ENCODE data around the gene PPARA. TPM values are rescaled to one million over a fixed set of nuclear protein-coding genes. Genes with fewer than 3 reads are reported as not detected.
A peak's percentile ranks its signal among the peaks of the same experiment; 100 is the strongest.

The PPARA gene
- total RNA-seq, 1 experiment from 2014 or later: 10.7 TPM

DNA sequence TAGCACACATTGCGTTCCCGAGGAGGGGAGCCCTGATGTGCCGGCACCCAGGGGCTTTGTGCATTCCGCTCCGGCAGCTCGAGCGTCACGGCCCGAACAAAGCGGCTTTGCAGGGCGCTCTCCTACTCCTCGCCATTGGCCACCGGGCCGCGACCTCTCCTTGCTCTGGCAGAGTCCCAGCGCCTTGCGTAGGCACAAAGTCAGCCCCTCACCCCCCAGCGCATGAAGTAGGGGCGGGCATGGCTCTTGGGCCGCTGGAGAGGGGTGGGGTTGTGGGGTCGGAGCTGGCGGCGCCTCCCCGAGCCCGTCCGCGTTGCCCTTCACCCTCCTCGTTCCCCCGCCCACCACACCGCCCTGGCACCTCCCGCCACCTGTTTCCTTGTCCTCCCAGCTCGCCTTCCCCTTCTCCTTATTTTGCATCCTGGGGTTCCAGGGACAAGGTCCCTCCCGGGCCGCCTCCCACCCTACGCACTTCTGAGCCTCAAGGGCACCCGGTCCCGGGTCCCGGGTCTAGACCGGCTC is 753 bp upstream of the PPARA start:
- TF ChIP-seq POLR2AphosphoS5 (IDR thresholded peaks at IDR 0.05; ENCODE audit: low read depth, low read length) (no peak), SIN3A (IDR thresholded peaks at IDR 0.05; ENCODE audit: borderline replicate concordance, insufficient read depth, low read depth, low read length) (no peak; the same call in 1 of the 2 replicates), CTCF (IDR thresholded peaks at IDR 0.05) (no peak), REST (IDR thresholded peaks at IDR 0.05; ENCODE audit: insufficient read depth in 1 of 2, low read depth in 2 of 2, low read length in 1 of 2) (no peak), TCF7L2 (IDR thresholded peaks at IDR 0.05; ENCODE audit: low read depth, low read length) (no peak)
- intact Hi-C loops (cut with micrococcal nuclease; ENCODE audit: unreplicated experiment) (no loop called here), in situ Hi-C loops (cut with HindIII; ENCODE audit: low pct_unique_long_range_greater_than_20kb, low sequenced_read_pairs) (no loop called here)
- POLR2A ChIA-PET: interaction anchor here (1.2 kb wide), 1 partner anchor 146 kb away, joined by 5 read pairs; no protein-coding TSS in a partner anchor
- ATAC-seq (peak; percentile 52), DNase-seq (ENCODE audit: low read depth, low spot score) (no peak)
- Histone ChIP-seq H3K9me3 (ENCODE audit: control insufficient read depth, insufficient read depth, low read depth, low read length) (no peaks in the 10 kb centered on the region), H3K4me3 (ENCODE audit: low read depth in 2 of 2, low read length in 2 of 2) (peak overlapping the region; percentile 60 to 62), H3K27ac (ENCODE audit: low read length) (no peak overlapping the region), H3K4me1 (ENCODE audit: control insufficient read depth, insufficient read depth, low read length) (no peaks in the 10 kb centered on the region), H3K27me3 (ENCODE audit: control insufficient read depth, insufficient read depth, low read length) (no peaks in the 10 kb centered on the region), H3K36me3 (ENCODE audit: control insufficient read depth, insufficient read depth, low read length) (no peaks in the 10 kb centered on the region)
- CTCF ChIA-PET: no interaction called here
- no TSS peak for BruUV-seq (replicated peaks)

DNA sequence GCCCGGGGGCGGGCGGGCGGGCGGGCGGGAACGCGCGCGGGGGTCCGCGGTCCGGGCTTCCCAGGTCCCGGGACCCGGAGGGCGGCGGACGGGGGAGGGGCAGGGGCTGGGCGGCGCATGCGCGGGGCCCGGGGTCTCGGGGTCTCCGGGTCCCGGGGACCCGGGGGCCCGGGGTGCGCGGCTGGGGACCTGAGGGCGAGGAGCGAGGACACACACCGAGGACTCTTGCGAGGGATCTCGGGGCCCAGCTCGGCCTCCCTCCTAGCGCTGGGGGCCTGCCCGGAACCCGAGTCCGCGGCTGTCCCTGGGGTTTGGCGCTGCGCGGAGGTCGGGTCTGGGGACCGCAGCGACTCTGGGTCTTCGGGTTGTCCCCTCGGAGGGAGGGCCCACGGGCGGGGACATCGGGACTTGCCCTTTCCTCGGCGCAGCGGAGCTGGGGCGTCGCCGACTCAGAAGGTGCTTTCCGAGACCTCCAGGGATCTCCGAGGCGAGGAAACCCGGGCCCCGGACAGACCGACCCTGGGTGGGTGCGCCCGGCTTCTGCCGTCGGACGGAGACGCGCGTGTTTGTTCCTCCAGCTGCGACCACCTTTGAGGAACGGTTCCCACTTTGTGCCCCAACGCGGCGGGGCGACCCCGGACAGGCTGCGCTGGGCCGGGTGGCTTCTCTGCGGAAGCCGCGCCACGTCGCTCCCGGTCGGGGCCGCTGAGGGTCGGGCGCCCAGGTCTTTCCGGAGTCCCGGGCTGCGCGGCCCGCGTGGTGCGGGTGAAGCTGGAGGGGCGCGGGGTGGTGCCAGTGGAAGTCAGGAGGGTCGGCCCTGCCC is 540 bp downstream of the PPARA start:
- TF ChIP-seq SIN3A (IDR thresholded peaks at IDR 0.05; ENCODE audit: borderline replicate concordance, insufficient read depth, low read depth, low read length): no peak
- ATAC-seq (peak; percentile 47), DNase-seq (ENCODE audit: low read depth, low spot score) (no peak)
- ChIA-PET CTCF (no interaction called here), POLR2A (interaction anchor here (0.6 kb wide), 1 partner anchor 19 kb away, joined by 15 read pairs; no protein-coding TSS in a partner anchor)
- no peaks in the 10 kb centered on the region for H3K9me3 ChIP-seq (ENCODE audit: control insufficient read depth, insufficient read depth, low read depth, low read length)
- in situ Hi-C loops (cut with HindIII; ENCODE audit: low pct_unique_long_range_greater_than_20kb, low sequenced_read_pairs): no loop called here
- no peaks in the 10 kb centered on the region for H3K27me3 ChIP-seq (ENCODE audit: control insufficient read depth, insufficient read depth, low read length)
- H3K36me3 ChIP-seq (ENCODE audit: control insufficient read depth, insufficient read depth, low read length): no peaks in the 10 kb centered on the region
- H3K4me1 ChIP-seq (ENCODE audit: control insufficient read depth, insufficient read depth, low read length): no peaks in the 10 kb centered on the region
- intact Hi-C loops (cut with micrococcal nuclease; ENCODE audit: unreplicated experiment): no loop called here
- no peak overlapping the region for H3K27ac ChIP-seq (ENCODE audit: low read length)
- BruUV-seq (replicated peaks): no TSS peak
- peak overlapping the region; percentile 62 to 63 for H3K4me3 ChIP-seq (ENCODE audit: low read depth in 2 of 2, low read length in 2 of 2)

DNA sequence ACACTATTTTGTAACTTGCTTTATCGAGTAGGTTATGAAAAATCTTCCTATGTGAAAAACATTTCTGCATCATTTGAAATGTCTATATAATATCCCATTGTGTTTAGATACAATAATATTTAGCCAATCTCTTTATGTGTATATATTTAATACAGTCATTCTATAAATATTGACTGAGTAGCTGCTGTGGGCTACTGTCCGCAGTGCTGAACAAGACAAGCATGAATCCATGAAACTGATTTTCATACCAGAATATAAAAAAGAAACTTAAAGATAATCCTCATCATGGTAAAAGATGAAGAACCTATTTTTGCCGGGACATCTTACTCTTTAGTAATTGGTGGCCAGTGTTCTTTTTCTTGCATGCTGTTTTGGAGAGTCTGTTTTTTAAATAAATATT is 3.6 kb downstream of the PPARA start:
- Histone ChIP-seq H3K27ac (ENCODE audit: low read length) (no peak overlapping the region), H3K4me1 (ENCODE audit: control insufficient read depth, insufficient read depth, low read length) (no peaks in the 10 kb centered on the region), H3K27me3 (ENCODE audit: control insufficient read depth, insufficient read depth, low read length) (no peaks in the 10 kb centered on the region), H3K4me3 (ENCODE audit: low read depth in 2 of 2, low read length in 2 of 2) (no peak overlapping the region), H3K9me3 (ENCODE audit: control insufficient read depth, insufficient read depth, low read depth, low read length) (no peaks in the 10 kb centered on the region), H3K36me3 (ENCODE audit: control insufficient read depth, insufficient read depth, low read length) (no peaks in the 10 kb centered on the region)
- intact Hi-C loops (cut with micrococcal nuclease; ENCODE audit: unreplicated experiment) (no loop called here), in situ Hi-C loops (cut with HindIII; ENCODE audit: low pct_unique_long_range_greater_than_20kb, low sequenced_read_pairs) (no loop called here)
- ChIA-PET CTCF (no interaction called here), POLR2A (no interaction called here)
- DNase-seq (ENCODE audit: low read depth, low spot score): no peak
- TF ChIP-seq TCF7L2 (IDR thresholded peaks at IDR 0.05; ENCODE audit: low read depth, low read length): no peak
- peak in 1 of 2 experiments; percentile 73; a peak in 2 of 4 replicates for TF ChIP-seq REST (IDR thresholded peaks at IDR 0.05; ENCODE audit: insufficient read depth in 1 of 2, low read depth in 2 of 2, low read length in 1 of 2)
- ATAC-seq: no peak
- BruUV-seq (replicated peaks): TSS peak; percentile 76

Data from Panc1 (cell line).